Measurements from ENCODE around the gene NDFIP2. TPM values are rescaled to one million over a fixed set of nuclear protein-coding genes. Genes with fewer than 3 reads are reported as not detected.

The NDFIP2 gene
- 39.3 and 44.0 TPM in 2 replicates for total RNA-seq

GRCh38 chr13:79480954-79481684, at the start of gene NDFIP2:
Gene NDFIP2 (plus strand): TSS chr13:79481155. CDS start chr13:79481204, 49 bp downstream.

Other genes with a start within 250 kb of the NDFIP2 start
- gene RBM26, start 74.9 kb upstream of the NDFIP2 start, total RNA-seq: 36.2 and 40.4 TPM in 2 replicates